NCI-H2196 (cell line): Measurements from ENCODE around the gene UBA1.
A peak's percentile ranks its signal among the peaks of the same experiment; 100 is the strongest.

ENCODE experiments used
- DNase-seq: peaks from one replicate; lab custom pipeline; 2025; ENCODE audit not compliant: unreplicated experiment; lab: John Stamatoyannopoulos, UW

UBA1 gene

DNA sequence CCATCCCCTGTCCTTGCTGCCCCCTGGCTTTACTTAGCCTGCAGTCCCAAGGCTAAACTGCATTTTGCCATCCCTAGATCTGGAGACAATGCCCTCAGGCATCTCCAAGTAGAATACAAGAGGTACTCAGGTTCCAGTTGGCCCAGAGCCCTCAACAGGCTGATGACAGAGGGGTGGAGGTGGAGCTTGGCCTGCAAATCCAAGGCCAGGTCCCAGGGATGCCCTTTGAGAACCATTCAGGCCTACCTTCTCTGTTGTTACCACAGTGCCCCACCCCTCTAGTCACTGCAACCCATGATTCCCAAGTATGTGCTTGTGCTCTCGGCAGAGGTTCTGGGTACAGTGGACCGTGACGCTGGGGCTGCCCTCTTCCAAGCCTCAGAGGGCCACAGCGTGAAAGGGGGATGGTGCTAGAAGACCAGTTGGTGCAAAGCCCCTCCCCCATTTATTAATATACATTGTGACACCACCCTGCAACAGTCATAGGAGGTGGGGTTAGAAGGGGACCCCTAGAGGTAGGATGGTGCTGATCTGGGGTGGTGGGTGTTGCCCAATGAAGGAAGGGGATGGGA lies 6.4 kb upstream of the UBA1 start:
- DNase-seq, result peak; percentile 40

DNA sequence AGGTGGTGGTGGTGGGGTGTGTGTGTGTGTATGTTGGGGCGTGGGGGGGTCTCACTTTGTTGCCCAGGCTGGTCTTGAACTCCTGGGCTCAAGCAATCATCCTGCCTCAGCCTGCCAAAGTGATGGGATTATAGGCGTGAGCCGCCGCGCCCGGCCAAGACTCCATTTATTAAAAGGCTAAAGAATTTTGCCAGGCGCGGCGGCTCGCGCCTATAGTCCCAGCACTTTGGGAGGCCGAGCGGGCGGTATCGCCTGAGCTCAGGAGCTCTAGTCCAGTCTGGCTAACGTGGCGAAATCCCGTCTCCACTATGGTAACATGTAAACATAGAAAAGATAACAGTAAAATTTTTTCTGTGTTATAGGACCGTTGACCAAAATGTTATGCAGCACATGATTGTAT lies 3.7 kb upstream of the UBA1 start:
- no peak for DNase-seq

DNA sequence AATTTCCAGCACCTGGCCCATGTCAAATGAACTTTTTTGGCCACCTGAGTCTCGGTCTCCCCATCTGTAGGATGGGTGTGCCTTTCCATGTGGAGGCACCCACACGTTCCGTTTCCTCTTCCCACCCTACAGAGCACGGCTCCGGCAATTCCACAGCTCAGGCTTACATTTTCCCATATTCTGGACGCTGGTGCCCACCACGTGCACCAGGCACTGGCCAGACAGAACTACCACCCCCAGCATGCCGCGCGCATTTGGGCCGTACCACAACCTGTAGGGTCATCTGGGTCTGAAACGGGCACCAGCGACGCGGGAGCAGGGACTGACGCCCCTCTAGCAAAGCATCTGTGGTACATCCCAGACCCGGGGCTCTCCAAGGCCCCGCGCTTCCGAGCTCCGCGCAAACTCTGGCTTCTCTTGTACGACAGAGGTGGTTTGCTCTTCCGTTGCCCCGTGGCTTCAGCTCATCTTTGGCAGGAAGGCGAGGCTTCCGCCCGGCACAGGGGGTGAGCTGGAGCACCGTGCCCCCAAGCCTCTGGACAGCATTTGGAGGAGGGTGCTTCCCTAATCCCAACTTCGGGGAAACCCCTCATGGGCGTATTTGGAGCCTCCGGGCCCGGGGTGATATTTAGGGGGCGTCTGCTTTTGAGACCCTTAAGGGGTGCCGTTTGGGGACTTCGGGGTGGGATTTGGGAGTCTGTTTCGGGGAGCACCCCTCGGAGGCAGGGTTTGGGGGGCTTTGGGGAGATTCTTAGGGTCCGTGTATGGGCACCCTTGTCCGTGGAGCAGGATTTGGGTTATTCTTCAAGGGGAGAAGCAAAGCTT lies 3.0 kb upstream of the UBA1 start:
- peak; percentile 75 for DNase-seq

DNA sequence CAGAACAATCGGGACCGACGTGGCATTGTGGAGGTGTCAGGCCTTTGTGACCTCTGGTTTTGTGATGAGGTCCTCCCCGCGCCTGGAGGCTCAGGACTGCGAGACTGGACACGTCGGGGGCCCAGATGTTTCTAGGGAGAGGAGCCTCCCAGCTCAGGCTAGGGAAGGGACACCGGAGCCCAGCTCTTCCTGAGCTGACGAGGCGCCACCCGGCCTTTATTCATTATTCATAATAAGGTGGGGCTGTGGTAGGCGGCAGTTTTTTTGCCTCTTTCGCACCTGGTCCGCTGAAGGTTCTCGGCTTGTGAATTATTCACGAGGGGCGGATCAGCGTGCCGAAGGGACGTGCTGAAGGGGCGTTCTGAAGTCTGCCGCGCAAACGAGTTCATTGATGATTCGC lies 2.3 kb upstream of the UBA1 start:
- no peak for DNase-seq

DNA sequence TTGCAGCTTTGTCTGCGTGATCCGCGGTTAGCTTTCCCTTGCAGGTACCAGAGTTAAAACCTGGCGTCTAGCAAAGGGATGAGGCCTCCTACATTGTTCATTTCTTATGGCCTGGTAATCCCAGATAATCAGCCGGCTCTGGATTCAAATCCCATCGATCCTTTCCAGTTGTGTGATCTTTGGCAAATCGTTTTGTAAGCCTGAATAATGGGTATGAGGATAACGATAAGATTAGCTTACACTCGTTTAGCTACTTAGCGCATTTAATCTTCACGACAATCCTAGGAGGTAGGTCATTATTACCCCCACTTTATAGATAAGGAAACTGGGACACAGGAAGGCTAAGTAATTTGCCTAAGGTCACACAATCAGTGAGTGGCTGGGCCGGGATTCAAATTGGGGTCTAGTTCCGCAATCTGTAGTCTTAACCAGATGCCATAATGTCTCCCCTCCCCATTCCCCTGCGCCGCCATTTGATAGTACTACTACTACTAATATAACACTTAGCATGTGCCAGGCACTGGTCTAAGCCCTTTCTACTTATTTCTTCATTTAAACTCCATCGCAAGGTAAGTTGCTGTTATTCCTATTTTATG lies 1.7 kb upstream of the UBA1 start:
- no peak for DNase-seq

- no peak for DNase-seq
These were observed 662 bp downstream of the UBA1 start for GRCh38 chrX:47194194-47194787.

DNA sequence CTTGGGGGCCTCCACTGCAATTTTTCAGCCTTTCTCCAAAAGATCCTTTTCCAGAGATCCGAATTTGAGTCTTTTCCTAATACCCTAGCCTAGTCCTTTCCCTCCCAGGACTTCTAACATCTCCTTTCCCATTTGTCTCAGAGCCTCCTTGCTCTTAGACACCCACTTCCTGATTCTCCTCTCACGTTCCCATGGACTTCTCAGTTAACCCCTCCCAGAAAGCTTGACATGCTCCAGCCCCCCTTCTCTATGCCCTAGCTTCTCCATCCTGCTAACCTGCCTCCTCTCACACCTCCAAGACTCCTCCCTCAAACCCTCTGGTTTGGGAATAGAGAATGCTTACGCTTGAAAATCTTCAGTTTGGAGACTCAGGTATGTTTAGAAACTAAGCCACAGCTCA lies 2.5 kb downstream of the UBA1 start:
- no peak for DNase-seq

GRCh38 chrX:47197526-47197925 lies 3.9 kb downstream of the UBA1 start:
- no peak for DNase-seq

DNA sequence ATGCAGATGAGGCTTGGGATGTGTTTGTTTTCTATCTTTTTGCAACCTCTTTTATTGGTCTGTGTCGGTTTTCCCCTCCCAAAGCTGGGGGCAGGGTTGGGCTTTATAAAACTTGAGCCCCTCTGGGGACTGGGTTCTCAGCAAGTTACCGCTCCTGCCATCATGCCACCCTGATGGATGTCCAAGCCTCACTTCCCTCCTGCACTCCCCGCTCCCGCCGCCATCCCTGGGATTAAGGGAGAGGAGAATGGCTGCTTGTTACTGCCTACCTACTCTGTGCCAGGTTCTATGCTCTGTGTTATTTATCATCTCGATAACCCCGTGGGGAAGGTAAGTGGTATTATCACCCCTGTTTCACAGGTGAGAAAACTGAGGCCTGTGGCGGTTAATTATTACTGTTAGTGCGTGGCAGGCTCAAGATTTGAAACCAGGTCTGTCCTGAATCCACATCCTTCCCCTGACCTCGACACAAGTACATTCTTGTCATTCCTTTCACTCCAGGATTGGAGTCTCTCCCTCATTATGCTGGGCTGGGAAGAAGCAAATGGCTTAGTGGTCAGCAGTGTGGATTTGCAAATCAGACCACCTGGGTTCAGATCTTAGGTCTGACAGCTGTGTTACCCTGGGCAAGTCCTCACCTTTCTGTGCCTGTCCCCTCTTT lies 4.5 kb downstream of the UBA1 start:
- no peak for DNase-seq

DNA sequence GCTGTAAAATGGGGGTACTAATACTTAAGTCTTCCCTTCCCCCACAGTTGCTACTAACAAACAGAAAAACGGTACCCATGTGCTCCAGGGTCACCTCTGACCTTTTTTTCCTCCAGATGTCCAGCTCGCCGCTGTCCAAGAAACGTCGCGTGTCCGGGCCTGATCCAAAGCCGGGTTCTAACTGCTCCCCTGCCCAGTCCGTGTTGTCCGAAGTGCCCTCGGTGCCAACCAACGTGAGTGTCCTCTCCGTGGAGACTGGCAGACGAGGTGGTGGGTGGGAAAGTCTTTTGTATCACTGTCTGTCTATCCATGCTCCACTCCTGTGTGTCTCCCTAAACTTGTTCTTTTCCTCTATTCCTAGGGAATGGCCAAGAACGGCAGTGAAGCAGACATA lies 5.1 kb downstream of the UBA1 start:
- DNase-seq, result no peak

DNA sequence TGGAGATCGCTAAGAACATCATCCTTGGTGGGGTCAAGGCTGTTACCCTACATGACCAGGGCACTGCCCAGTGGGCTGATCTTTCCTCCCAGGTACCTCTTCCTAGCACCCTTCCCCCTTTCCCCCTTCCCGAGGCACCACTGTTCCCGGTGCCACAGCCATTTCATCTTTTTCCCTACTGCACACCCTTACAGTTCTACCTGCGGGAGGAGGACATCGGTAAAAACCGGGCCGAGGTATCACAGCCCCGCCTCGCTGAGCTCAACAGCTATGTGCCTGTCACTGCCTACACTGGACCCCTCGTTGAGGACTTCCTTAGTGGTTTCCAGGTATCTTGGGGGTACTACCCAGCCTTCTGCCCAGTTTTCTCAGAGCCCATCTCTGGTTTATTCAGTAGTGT lies 5.7 kb downstream of the UBA1 start:
- DNase-seq, result no peak

GRCh38 chrX:47200385-47201150 lies 6.9 kb downstream of the UBA1 start:
- no peak for DNase-seq

- DNase-seq, result no peak
These were observed 7.8 kb downstream of the UBA1 start for GRCh38 chrX:47201345-47201944.

DNA sequence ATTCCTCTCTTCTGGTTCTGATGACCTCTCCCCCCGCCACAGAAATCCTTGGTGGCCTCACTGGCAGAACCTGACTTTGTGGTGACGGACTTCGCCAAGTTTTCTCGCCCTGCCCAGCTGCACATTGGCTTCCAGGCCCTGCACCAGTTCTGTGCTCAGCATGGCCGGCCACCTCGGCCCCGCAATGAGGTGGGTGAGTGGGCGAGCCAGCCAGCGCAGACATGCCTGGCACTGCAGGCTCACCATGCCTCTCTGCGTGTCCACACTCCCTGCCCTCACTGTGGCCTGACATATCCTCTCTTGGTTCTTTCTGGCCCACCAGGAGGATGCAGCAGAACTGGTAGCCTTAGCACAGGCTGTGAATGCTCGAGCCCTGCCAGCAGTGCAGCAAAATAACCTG lies 8.7 kb downstream of the UBA1 start:
- no peak for DNase-seq

DNA sequence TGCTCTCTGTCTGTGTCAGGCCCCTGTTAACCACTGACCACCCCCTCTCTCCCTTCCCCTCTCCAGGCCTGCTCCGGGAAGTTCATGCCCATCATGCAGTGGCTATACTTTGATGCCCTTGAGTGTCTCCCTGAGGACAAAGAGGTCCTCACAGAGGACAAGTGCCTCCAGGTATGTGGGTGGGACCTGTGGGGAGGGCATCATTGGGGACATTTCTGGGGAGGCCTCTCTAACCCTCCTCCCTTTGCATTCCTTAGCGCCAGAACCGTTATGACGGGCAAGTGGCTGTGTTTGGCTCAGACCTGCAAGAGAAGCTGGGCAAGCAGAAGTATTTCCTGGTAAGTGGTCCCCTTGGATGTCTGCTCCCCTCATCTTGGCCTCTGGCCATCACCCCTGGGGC lies 9.2 kb downstream of the UBA1 start:
- no peak for DNase-seq

DNA sequence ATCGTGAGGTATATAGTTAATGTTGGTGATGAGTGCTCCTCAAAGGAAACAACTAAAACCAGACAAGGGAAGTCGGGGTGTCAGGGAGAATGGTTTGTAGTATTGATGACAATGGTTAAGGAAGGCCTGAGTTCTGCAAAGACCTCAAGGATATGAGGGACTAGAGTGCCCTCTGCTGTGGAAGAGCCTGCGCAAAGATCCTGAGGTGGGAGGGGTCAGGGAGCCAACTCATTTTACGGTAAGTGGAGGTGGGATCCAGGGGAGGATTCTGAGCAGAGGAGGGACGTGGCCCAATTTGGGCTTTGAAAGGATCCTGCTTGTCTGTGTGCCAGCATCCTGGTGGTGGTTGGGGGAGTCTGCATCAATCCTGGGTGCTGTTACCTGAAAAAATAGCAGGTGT lies 11.3 kb downstream of the UBA1 start:
- DNase-seq, result no peak

GRCh38 chrX:47206316-47206715 lies 12.7 kb downstream of the UBA1 start:
- no peak for DNase-seq

DNA sequence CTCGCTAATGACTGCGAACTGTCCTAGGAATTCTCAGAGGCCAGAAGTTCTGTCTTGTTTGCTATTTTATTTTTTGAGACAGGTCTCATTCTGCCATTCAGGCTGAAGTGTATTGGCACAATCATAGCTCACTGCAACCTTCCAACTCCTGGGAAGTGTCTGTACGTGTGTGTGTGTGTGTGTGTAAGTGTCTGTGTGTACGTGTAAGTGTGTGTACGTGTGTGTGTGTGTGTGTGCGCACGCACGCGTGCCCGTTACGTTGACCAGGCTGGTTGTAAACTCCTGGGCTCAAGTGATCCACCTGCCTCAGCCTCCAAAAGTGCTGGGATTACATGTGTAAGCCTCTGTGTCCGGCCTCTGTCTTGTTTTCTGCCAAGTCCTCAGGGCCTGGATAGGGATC lies 14.5 kb downstream of the UBA1 start:
- DNase-seq, result no peak

GRCh38 chrX:47209508-47210238 lies 16.0 kb downstream of the UBA1 start:
- no peak for DNase-seq
